ENCODE results near the gene PADI6.

DNA sequence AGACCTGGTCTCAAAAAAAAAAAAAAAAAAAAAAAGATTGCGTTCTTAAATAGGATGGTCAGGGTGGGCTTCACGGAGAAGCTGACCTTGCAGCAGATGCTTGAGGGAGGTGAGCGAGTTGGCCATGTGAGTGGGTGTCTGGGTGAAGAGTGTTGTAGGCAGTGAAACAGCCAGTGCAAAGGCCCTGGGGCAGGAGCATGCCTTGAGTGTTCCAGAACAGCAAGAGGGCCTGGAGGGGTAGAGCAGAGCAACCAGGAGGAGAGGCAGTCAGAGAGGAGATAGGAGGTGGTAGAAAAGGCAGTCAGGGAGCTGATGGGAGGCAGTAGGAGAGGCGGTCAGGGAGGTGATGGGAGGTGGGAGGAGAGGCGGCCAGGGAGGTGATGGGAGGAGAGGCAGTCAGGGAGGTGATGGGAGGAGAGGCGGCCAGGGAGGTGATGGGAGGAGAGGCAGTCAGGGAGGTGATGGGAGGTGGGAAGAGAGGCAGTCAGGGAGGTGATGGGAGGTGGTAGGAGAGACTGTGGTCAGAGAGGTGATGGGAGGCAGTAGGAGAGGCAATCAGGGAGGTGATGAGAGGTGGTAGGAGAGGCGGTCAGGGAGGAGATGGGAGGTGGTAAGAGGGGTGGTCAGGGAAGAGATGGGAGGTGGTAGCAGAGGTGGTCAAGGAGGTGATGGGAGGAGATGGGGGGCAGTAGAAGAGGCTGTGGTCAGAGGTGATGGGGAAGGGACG lies 20.2 kb upstream of the PADI6 start:
- TF ChIP-seq, protein P1, sequence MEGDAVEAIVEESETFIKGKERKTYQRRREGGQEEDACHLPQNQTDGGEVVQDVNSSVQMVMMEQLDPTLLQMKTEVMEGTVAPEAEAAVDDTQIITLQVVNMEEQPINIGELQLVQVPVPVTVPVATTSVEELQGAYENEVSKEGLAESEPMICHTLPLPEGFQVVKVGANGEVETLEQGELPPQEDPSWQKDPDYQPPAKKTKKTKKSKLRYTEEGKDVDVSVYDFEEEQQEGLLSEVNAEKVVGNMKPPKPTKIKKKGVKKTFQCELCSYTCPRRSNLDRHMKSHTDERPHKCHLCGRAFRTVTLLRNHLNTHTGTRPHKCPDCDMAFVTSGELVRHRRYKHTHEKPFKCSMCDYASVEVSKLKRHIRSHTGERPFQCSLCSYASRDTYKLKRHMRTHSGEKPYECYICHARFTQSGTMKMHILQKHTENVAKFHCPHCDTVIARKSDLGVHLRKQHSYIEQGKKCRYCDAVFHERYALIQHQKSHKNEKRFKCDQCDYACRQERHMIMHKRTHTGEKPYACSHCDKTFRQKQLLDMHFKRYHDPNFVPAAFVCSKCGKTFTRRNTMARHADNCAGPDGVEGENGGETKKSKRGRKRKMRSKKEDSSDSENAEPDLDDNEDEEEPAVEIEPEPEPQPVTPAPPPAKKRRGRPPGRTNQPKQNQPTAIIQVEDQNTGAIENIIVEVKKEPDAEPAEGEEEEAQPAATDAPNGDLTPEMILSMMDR (IDR thresholded peaks at IDR 0.05) = no peak
- no peak for TF ChIP-seq POLR2A (IDR thresholded peaks at IDR 0.05)
